Activated gamma-delta T cell treated with Interleukin-2 at 50 U/mL for 16 hours (primary cell): ENCODE results near the gene IDUA.
"Not testable (repeated sequence)": the region's sequence is repeated elsewhere in the genome, so short reads cannot be mapped to it uniquely, and the experiment has no call there.

Experiments
- DNase-seq: peaks from one replicate; pipeline ENCODE4 v3.0.0-alpha.2; 2020

The IDUA gene

GRCh38 chr4:1047976-1048772, 61.3 kb downstream of the IDUA start:
- no peak for DNase-seq

- DNase-seq, result no peak
Measured at GRCh38 chr4:1048773-1049590, 62.1 kb downstream of the IDUA start.

- DNase-seq, result no peak
Measured at GRCh38 chr4:1049591-1049905, 62.7 kb downstream of the IDUA start.

- DNase-seq, result peak; percentile 2
Measured at GRCh38 chr4:1050486-1051213, 63.8 kb downstream of the IDUA start.

GRCh38 chr4:1051472-1051871, 64.6 kb downstream of the IDUA start:
- peak; percentile 2 for DNase-seq

GRCh38 chr4:1052231-1052671, 65.4 kb downstream of the IDUA start:
- no peak for DNase-seq

- no peak for DNase-seq
Measured at GRCh38 chr4:1053080-1053661, 66.3 kb downstream of the IDUA start.

GRCh38 chr4:1053891-1054290, 67.0 kb downstream of the IDUA start:
- not testable (repeated sequence) for DNase-seq
